ENCODE results near the gene MORN1. TPM values are rescaled to one million over a fixed set of nuclear protein-coding genes. Genes with fewer than 3 reads are reported as not detected.

MORN1 gene
- total RNA-seq, 1 donor from 2014 or later: 4.9 TPM

Other genes starting within 250 kb of the MORN1 start
- gene FAAP20, start 196.8 kb downstream of the MORN1 start, total RNA-seq: 43.9 TPM
- gene SKI, start 163.2 kb downstream of the MORN1 start, total RNA-seq: 38.5 TPM
- gene RER1, start 287 bp upstream of the MORN1 start, total RNA-seq: 85.8 TPM
- 14.5 TPM for gene PEX10, start 21.0 kb upstream of the MORN1 start, total RNA-seq
- 0.46 TPM for gene PLCH2, start 84.7 kb upstream of the MORN1 start, total RNA-seq
- 46.4 TPM for gene PANK4, start 135.0 kb upstream of the MORN1 start, total RNA-seq
- 1.3 TPM for gene HES5, start 138.7 kb upstream of the MORN1 start, total RNA-seq
- gene TNFRSF14, start 164.8 kb upstream of the MORN1 start, total RNA-seq: 15.7 TPM
- gene PRXL2B, start 195.2 kb upstream of the MORN1 start, total RNA-seq: 12.2 TPM
- gene MMEL1, start 241.5 kb upstream of the MORN1 start, total RNA-seq: 0.35 TPM